HepG2 (cell line): Measurements from ENCODE around the gene AKAP8. TPM values are rescaled to one million over a fixed set of nuclear protein-coding genes. Genes with fewer than 3 reads are reported as not detected.

Experiments
- BRD4 ChIP-seq: sonication (generic); formaldehyde crosslinking; IDR thresholded peaks from 2 replicates; pipeline ENCODE4 v1.4.0; 2020; ENCODE audit warnings: missing genetic modification reagents
- CBX2 ChIP-seq, 2 experiments: fragments of 200-600 bp in 1 of 2; sonication (generic); formaldehyde crosslinking in 1 of 2; IDR thresholded peaks; 2 replicates each; pipeline versions ENCODE4 v1.7.0 to v1.8.1; 2018 to 2022; ENCODE audit warnings: low read depth in 2 of 2, low read length in 1 of 2, mild to moderate bottlenecking in 1 of 2, missing genetic modification reagents in 1 of 2
- CENPX ChIP-seq: sonication (generic); formaldehyde crosslinking; IDR thresholded peaks from 2 replicates; pipeline ENCODE4 v1.9.0; 2021; ENCODE audit warnings: mild to moderate bottlenecking, missing genetic modification reagents, moderate library complexity
- FIP1L1 ChIP-seq: fragments of 200-400 bp; formaldehyde crosslinking; IDR thresholded peaks from 2 replicates; pipeline ENCODE4 v1.6.1; 2018; ENCODE audit warnings: low read depth, mild to moderate bottlenecking, low read length, moderate library complexity, borderline replicate concordance; ENCODE audit not compliant: insufficient read depth
- FOXA1 ChIP-seq, 2 experiments: fragments of 450-650 bp in 1 of 2; sonication (generic) in 1 of 2; formaldehyde crosslinking in 1 of 2; IDR thresholded peaks; 2 replicates each; pipeline versions ENCODE4 v1.4.0 to v1.6.1; 2016 to 2020; ENCODE audit warnings: missing genetic modification reagents in 1 of 2
- KMT2B ChIP-seq: IDR thresholded peaks from 2 replicates; pipeline ENCODE4 v1.6.1; 2016; ENCODE audit warnings: missing genetic modification reagents, missing compliant biosample characterization
- MYC ChIP-seq: sonication (generic); formaldehyde crosslinking; IDR thresholded peaks from 2 replicates; pipeline ENCODE4 v1.9.0; 2021; ENCODE audit warnings: missing genetic modification reagents, borderline replicate concordance
- NR2C2 ChIP-seq: sonication (generic); formaldehyde crosslinking; IDR thresholded peaks from 2 replicates; pipeline ENCODE4 v1.4.0; 2020; ENCODE audit warnings: missing genetic modification reagents, mild to moderate bottlenecking, moderate library complexity, borderline replicate concordance
- POLR2AphosphoS5 ChIP-seq: IDR thresholded peaks from 2 replicates; pipeline ENCODE4 v1.6.1; 2012; ENCODE audit warnings: low read depth, low read length
- PRMT3 ChIP-seq: sonication (generic); formaldehyde crosslinking; IDR thresholded peaks from 2 replicates; pipeline ENCODE4 v1.8.1; 2022; ENCODE audit warnings: low read depth, mild to moderate bottlenecking, moderate library complexity, missing genetic modification reagents, borderline replicate concordance
- RAD21 ChIP-seq: fragments of 450-650 bp; formaldehyde crosslinking; IDR thresholded peaks from 2 replicates; pipeline ENCODE4 v1.5.0; 2020; ENCODE audit warnings: mild to moderate bottlenecking
- RARA ChIP-seq: IDR thresholded peaks from 2 replicates; pipeline ENCODE4 v1.6.1; 2016; ENCODE audit warnings: missing genetic modification reagents, missing compliant biosample characterization
- RFXAP ChIP-seq: sonication (generic); formaldehyde crosslinking; IDR thresholded peaks from 2 replicates; pipeline ENCODE4 v1.4.0; 2020; ENCODE audit warnings: missing genetic modification reagents, borderline replicate concordance
- ZFP90 ChIP-seq: sonication (generic); formaldehyde crosslinking; IDR thresholded peaks from 2 replicates; pipeline ENCODE4 v1.8.0; 2022; ENCODE audit warnings: missing genetic modification reagents, mild to moderate bottlenecking, inconsistent platforms, borderline replicate concordance
- ZNF101 ChIP-seq: sonication (generic); formaldehyde crosslinking; IDR thresholded peaks from 2 replicates; pipeline ENCODE4 v1.4.0; 2020; ENCODE audit warnings: mild to moderate bottlenecking, low read depth, missing genetic modification reagents, borderline replicate concordance
- ZNF136 ChIP-seq: sonication (generic); formaldehyde crosslinking; IDR thresholded peaks from 2 replicates; pipeline ENCODE4 v1.8.1; 2022; ENCODE audit warnings: low read depth, mild to moderate bottlenecking, moderate library complexity, missing genetic modification reagents
- ZNF253 ChIP-seq: sonication (generic); formaldehyde crosslinking; IDR thresholded peaks from 2 replicates; pipeline ENCODE4 v1.8.0; 2022; ENCODE audit warnings: mild to moderate bottlenecking, missing genetic modification reagents, borderline replicate concordance
- ZNF441 ChIP-seq: sonication (generic); formaldehyde crosslinking; IDR thresholded peaks from 2 replicates; pipeline ENCODE4 v1.7.0; 2021; ENCODE audit warnings: missing genetic modification reagents, borderline replicate concordance
- ZNF883 ChIP-seq: sonication (generic); formaldehyde crosslinking; IDR thresholded peaks from 2 replicates; pipeline ENCODE4 v1.5.1; 2020; ENCODE audit warnings: mild to moderate bottlenecking, missing genetic modification reagents; ENCODE audit errors: not compliant biosample characterization
- polyA plus RNA-seq, 8 experiments: library from polyadenylated mRNA; depleted of rRNA in 3 of 8; stranded (reverse) in 7 of 8; unstranded in 1 of 8; fragments of >200 nt; fragmentation: Illumina TruSeq in 4 of 8; extraction: Trizol in 4 of 8; gene quantifications; 2 replicates each; pipeline versions ENCODE4 v1.2.1 to v1.2.3, GENCODE V29; 2011 to 2016; ENCODE audit warnings: low read depth in 4 of 8, missing spikeins in 1 of 8, mixed read lengths in 1 of 8; ENCODE audit not compliant: insufficient read depth in 1 of 8
- total RNA-seq, 5 experiments: library from RNA; depleted of rRNA; stranded (reverse); fragments of >200 nt; fragmentation: Illumina TruSeq; extraction: Trizol; gene quantifications; 2 replicates each; pipeline ENCODE4 v1.2.3, GENCODE V29; 2016; ENCODE audit warnings: low read depth in 1 of 5
- TF ChIP-seq, protein P1 (sequence below): sonication (generic); formaldehyde crosslinking; IDR thresholded peaks from 2 replicates; pipeline ENCODE4 v1.5.1; 2020; ENCODE audit warnings: mild to moderate bottlenecking, missing genetic modification reagents, moderate library complexity
- TF ChIP-seq, protein P2 (sequence below): sonication (generic); formaldehyde crosslinking; IDR thresholded peaks from 2 replicates; pipeline ENCODE4 v1.4.0; 2020; ENCODE audit warnings: mild to moderate bottlenecking, missing genetic modification reagents
- TF ChIP-seq, protein P3 (sequence below): sonication (generic); formaldehyde crosslinking; IDR thresholded peaks from 2 replicates; pipeline ENCODE4 v1.4.0; 2020; ENCODE audit warnings: mild to moderate bottlenecking, missing genetic modification reagents, borderline replicate concordance

Gene AKAP8
- total and polyA plus RNA-seq, 2 of the 13 experiments (the other 11 are each of a cell fraction or from before 2014, with no cell fraction given) = 15.9 to 22.1 TPM

DNA sequence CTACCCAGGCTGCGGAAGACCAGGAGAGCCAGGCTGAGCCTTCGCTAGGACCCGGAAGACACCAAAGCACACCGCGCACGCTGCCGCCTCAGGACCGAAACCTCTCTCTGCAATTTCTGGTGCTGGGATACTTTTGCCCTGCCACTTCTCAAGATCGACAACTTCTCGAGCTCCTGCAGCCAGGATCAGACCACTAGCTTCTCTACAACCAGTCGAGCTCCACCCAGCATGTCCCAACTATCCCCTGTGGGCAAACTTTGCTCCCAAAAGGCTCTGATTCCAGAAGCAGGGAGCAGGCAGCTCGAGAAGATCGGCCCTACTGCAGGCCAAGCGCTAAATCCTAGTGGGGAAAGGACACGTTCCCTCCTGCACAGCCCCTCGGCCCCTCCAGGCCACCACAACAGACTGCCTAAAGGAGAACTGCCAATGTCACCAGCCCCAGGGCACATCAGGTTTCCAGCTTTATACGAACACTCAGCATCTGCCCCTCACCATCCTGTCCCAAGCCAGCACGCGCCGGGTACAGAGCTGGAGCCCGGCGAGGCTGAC is 979 bp downstream of the AKAP8 start (continued):
- TF ChIP-seq, protein P1, sequence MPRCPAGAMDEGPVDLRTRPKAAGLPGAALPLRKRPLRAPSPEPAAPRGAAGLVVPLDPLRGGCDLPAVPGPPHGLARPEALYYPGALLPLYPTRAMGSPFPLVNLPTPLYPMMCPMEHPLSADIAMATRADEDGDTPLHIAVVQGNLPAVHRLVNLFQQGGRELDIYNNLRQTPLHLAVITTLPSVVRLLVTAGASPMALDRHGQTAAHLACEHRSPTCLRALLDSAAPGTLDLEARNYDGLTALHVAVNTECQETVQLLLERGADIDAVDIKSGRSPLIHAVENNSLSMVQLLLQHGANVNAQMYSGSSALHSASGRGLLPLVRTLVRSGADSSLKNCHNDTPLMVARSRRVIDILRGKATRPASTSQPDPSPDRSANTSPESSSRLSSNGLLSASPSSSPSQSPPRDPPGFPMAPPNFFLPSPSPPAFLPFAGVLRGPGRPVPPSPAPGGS (CRISPR knock-in tag) = 0 out of 2 replicates have a peak, but pooled peaks have one; percentile 1
- TF ChIP-seq, protein P2, sequence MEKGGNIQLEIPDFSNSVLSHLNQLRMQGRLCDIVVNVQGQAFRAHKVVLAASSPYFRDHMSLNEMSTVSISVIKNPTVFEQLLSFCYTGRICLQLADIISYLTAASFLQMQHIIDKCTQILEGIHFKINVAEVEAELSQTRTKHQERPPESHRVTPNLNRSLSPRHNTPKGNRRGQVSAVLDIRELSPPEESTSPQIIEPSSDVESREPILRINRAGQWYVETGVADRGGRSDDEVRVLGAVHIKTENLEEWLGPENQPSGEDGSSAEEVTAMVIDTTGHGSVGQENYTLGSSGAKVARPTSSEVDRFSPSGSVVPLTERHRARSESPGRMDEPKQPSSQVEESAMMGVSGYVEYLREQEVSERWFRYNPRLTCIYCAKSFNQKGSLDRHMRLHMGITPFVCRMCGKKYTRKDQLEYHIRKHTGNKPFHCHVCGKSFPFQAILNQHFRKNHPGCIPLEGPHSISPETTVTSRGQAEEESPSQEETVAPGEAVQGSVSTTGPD (CRISPR knock-in tag) = no peak
- TF ChIP-seq ZNF136 (no peak), ZFP90 (no peak; the same call in 1 of the 2 replicates), PRMT3 (CRISPR knock-in tag) (0 out of 2 replicates have a peak, but pooled peaks have one; percentile 23), FOXA1 (IDR thresholded peaks at IDR 0.05) (no peak), FOXA1 (CRISPR knock-in tag; IDR thresholded peaks at IDR 0.05) (no peak), NR2C2 (CRISPR knock-in tag) (no peak), BRD4 (no peak), FIP1L1 (no peak), ZNF441 (no peak; the same call in 1 of the 2 replicates), POLR2AphosphoS5 (0 out of 2 replicates have a peak, but pooled peaks have one; percentile 5), ZNF253 (CRISPR knock-in tag) (no peak), RAD21 (no peak), RFXAP (CRISPR knock-in tag) (no peak), ZNF883 (no peak), CBX2 (IDR thresholded peaks at IDR 0.05; ENCODE audit: low read depth, low read length) (no peak), CBX2 (CRISPR knock-in tag; IDR thresholded peaks at IDR 0.05; ENCODE audit: low read depth) (no peak), MYC (peak; percentile 36; the same call in 1 of the 2 replicates), ZNF101 (no peak), RARA (CRISPR knock-in tag) (0 out of 2 replicates have a peak, but pooled peaks have one; percentile 1), CENPX (CRISPR knock-in tag) (no peak), KMT2B (CRISPR knock-in tag) (no peak)
- TF ChIP-seq, protein P3, sequence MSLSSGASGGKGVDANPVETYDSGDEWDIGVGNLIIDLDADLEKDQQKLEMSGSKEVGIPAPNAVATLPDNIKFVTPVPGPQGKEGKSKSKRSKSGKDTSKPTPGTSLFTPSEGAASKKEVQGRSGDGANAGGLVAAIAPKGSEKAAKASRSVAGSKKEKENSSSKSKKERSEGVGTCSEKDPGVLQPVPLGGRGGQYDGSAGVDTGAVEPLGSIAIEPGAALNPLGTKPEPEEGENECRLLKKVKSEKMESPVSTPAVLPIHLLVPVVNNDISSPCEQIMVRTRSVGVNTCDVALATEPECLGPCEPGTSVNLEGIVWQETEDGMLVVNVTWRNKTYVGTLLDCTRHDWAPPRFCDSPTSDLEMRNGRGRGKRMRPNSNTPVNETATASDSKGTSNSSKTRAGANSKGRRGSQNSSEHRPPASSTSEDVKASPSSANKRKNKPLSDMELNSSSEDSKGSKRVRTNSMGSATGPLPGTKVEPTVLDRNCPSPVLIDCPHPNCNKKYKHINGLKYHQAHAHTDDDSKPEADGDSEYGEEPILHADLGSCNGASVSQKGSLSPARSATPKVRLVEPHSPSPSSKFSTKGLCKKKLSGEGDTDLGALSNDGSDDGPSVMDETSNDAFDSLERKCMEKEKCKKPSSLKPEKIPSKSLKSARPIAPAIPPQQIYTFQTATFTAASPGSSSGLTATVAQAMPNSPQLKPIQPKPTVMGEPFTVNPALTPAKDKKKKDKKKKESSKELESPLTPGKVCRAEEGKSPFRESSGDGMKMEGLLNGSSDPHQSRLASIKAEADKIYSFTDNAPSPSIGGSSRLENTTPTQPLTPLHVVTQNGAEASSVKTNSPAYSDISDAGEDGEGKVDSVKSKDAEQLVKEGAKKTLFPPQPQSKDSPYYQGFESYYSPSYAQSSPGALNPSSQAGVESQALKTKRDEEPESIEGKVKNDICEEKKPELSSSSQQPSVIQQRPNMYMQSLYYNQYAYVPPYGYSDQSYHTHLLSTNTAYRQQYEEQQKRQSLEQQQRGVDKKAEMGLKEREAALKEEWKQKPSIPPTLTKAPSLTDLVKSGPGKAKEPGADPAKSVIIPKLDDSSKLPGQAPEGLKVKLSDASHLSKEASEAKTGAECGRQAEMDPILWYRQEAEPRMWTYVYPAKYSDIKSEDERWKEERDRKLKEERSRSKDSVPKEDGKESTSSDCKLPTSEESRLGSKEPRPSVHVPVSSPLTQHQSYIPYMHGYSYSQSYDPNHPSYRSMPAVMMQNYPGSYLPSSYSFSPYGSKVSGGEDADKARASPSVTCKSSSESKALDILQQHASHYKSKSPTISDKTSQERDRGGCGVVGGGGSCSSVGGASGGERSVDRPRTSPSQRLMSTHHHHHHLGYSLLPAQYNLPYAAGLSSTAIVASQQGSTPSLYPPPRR (CRISPR knock-in tag) = no peak
